Measurements from ENCODE around the gene SRPRB.
A peak's percentile ranks its signal among the peaks of the same experiment; 100 is the strongest.

The SRPRB gene

DNA sequence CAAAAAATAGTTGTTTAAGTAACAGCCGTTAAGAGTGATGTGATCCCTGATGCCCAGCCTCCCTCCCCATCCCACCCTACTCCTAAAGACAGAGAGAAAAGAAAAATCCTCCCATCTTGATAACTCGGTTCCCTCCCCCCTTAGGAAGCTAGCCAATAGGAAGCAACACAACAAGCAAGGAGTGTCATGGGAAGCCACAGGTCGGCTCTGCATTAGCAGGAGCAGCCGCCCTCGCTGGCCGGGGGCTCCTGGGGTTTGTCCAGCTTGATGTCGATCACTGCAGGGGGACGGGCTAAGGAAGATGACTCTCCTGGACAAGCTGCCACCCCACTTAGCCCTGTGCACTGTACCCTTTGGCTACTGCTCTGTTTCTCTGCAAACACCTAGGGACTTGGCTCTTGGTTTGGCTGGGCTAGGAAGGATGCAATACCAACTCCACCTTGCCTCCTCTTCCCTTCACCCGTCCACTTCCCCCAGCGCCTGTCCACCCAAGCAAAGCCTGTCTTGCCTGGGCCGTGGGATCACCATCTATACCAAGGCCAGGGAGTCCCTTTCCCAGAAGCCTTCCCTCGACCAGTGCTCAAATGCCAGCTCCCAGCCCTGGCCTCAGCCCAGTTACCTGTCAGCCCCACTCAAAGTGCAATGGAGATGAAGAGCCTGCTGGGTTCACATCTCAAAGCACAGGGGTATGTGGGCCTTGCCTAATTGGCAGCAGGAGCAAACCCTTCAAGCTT, 23.1 kb downstream of the SRPRB start:
- peak; percentile 6 for DNase-seq

DNA sequence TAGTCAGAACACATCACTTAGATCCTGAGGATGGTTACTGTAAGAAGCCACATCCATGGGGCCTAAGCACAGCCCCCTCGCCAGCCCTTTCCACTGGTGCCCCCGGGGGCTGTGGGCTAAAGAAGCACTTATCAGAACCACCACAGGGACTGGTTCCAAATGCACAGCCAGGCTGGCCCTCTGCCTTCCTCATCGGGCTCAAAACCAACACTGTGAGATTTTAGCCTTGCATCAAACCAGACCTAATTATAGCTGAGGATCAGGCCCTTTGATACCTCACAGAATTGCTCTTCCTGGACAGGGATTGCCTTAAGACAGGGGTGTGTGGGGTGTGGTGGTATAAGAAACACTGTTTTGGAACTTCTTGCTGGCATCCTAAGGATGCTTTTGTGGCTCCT, 23.7 kb downstream of the SRPRB start:
- no peak for DNase-seq

- DNase-seq, result no peak
Observed at GRCh38 chr3:133830071-133830470, 24.5 kb downstream of the SRPRB start.

DNA sequence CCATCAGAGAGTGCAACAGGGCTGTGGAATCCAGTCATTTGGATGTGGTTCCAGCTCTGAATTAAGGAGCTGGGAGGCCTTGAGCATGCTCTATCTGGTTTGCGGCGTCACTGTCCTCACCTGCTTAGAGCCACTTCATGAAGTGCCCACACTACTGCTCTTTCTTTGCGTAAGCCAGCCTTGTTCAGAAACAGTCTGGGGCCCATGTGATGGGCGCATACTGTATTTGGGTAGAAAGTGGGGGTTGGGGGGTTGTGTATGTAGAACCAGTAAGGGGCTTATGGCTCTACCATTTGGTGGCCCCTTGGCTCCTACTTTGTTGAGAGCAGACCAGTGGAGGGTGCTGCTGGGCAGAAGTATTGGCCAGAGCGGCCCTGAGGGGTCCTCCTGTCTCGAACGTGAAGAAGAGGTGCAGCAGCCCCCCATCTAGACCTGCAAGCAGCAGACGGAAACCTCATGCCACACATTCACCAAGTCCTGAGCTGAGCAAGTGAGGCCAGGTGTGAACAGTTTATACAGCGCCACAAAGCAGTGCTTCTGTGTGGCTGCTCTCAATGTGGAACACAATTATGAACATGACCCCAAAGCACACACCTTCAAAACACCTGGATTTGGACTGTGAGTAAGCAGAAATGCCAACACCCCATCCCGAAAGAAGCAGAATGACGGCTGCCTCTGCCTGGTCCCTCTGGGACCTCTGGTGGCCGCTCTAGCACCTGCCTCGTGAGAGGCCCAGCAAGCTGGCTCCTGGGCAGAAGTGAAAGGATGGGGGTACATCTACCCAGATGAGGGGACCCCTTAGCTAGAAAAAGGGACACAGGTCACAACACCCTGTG, 26.6 kb downstream of the SRPRB start:
- no peak for DNase-seq

GRCh38 chr3:133832802-133833144, 27.2 kb downstream of the SRPRB start:
- no peak for DNase-seq

DNA sequence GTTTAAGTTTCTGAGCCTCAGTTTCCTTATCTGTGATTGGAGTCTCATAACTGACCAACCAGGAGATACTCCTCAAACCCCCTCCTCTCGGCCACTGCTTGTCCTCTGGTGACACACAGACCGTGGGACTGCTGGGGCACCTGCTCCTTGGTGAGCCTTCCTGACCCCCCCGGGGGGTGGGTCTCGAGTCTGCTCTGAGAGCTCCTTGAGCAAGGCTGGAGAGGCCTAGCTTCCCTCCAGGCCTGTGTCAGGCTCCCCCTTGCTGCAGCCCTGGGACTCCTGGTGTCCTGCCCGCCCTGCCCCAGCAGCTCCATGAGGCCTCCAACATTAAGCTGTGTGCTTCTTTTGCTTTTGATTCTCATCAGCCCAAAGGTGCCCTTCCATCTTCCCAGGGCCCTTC, 27.7 kb downstream of the SRPRB start:
- no peak for DNase-seq

DNA sequence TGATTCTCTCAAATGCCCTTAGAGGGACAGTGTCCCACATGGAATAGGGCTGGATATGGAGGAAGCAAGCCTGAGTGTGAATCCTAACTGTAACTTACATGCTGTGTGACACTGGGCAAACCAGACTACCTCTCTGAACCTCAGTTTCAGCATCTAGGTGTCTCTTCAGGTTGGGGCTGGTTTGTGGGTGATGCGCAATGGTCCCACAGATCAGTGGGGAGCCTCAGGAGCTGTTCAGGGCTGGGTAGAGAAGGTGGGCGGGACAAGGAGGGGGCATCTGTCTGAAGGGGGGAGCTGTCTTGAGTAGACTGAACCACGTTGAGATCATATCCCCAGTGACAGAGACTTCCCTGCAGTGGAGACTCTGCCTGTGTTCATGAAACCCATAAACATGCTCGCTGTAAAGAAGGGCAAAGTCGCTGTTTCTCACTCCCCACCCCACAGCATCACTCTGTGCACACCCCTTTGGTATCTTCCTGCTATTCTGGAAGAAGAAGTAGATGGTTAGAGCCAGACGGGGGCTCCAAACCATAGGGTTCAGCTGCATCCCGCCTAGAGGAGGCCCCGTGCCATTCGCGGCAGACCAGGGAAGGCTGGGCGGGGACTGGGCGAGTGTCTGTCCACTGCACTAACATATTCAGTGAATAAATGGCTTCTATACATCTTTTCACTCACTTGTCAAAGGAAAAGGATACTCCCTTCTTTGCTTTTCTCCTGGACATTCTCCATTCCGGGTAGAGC, 28.4 kb downstream of the SRPRB start:
- DNase-seq, result no peak

- no peak for DNase-seq
Observed at GRCh38 chr3:133834621-133835417, 29.2 kb downstream of the SRPRB start.

- no peak for DNase-seq
Observed at GRCh38 chr3:133835418-133835743, 29.8 kb downstream of the SRPRB start.

GRCh38 chr3:133835961-133836360, 30.3 kb downstream of the SRPRB start:
- DNase-seq, result no peak

- no peak for DNase-seq
Observed at GRCh38 chr3:133836497-133837158, 31.0 kb downstream of the SRPRB start.

DNA sequence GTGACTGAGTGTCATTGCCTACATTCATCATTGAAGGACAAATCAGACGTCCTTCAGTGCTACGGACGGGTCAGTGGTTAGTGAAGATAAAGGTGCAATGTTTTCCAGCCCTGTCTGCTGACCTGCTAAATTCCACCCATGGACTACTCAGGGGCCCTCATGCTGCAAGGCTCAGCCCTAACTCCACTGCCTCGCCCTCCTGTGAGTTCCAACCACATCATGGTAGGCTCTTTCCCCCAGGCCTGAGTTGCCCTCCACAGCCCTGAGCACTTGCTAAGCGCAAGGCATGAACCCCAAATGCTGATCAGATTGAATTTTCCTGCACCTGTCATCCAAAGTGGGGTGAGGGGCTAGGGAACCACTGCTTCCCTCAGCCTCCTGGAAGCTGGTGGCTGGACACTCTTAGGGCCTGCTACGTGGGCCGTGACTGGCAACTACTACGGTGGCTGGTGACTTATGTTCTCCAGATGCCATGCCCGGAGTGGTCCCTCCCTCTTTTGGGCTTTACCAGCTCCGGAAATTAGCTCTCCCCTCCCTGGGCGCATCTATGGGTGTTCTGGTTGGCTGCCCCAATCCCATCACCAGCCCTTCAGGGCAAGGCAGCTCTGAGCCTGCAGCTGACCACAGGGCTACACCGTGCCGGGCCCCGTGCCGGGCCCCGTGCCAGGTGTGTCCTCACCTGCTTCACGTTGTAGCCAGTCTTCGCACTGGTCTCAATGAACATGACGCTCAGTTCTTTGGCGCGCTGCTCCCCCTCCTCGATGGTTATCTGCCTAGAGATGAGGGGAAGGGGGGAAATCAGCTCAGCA, 32.1 kb downstream of the SRPRB start:
- DNase-seq, result no peak

DNA sequence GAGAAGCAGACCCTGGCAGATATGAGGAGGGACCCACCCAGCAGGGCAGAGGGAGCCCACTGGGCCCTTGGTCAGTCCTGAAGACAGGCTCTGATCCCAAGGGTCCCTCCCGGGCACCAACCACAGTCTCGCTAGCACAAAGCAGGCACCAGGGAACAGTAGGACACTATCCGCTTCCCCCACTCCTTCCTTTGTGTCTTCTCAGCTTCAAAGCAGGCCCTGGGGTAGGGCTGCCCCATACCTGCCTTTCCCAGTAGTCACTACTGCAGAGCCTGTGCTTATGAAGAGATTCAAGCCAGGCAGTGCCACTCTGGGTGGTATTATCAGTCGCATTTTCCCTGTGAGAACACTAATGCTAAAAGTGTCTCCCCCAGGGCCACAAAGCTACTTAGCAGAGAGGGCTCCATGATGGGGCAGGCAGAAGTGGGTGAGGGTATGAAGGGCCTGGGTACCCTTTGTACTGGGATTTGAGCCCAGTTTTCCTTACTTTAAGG, 32.7 kb downstream of the SRPRB start:
- no peak for DNase-seq

DNA sequence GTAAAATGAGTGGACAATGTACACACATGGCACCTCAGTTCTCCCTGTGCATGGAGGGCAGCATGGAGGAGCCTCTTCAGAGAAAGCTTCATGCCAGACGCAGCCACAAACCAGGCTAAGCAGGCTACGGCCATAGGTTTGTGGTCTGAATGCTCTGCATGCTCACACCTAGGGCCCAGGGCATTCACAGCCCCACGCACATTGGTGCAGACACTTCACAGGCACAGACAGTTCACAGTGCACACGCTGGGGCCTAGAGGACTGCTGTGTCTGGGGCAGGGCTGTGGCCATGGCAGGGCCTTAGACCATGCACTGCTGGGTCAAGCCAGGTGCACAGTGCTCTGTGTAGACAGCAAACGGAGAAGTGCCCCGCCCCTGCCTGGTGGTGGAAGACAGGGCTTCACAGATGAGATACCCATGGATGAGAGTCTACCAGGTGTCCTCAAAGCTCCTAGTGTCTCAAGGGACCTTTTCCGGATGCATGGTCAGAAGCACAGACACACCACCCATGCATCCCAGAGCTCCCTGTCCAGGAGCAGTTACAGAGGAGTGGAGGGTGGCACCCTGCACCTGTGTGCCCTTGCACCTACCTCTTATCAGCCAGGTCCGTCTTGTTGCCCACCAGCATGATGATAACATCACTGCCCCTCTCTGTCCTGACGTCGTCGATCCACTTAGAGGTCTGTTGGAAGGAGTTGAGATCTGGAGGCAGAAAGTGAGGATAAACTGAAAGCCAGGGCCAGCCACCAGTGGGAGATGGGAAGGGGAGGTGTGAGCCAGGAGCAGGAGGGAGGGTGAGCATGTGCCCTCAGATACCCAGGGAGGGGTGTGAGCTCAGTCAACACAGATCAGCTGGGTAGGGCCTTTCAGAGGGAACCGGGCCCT, 33.5 kb downstream of the SRPRB start:
- DNase-seq, result no peak

- no peak for DNase-seq
Observed at GRCh38 chr3:133840055-133840737, 34.6 kb downstream of the SRPRB start.

- DNase-seq, result no peak
Observed at GRCh38 chr3:133840767-133841166, 35.2 kb downstream of the SRPRB start.

DNA sequence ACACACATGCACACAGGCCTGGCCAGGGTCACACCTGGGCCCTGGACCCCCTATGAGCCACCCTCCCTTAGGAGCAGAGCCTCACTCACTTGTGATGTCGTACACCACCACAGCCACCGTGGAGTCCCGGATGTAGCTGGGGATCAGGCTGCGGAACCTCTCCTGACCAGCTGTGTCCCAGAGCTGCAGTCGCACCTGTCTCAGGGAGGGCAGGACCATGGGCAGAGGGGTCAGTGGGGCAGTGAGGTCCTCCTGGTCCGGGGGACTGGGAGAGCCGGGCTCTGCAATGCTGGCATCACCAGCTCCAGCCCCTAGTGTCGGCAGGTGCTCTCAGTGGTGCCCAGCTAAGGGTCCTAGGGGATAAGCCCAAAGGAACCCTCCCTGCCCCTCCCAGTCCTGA, 35.6 kb downstream of the SRPRB start:
- no peak for DNase-seq

- DNase-seq, result no peak
Observed at GRCh38 chr3:133842158-133842557, 36.5 kb downstream of the SRPRB start.

DNA sequence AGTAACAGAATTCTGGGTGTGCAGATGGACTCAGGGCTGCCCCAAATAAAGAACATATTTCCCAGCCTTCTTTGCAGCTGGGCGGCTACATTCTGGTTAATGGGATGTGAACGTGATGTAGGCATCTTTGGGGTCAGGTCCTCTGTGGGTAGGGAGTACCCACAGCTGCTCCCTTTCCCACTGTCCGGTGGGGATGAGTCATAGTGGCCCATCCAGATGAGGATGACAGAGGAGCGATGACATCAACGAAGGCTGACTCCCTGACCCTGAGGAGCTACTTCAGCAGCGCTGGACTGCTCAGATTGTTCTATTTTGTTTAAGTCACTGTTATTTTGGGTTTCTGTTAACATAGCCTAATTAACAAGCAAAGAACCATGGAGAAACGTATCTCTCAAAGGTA, 38.0 kb downstream of the SRPRB start:
- DNase-seq, result no peak

DNA sequence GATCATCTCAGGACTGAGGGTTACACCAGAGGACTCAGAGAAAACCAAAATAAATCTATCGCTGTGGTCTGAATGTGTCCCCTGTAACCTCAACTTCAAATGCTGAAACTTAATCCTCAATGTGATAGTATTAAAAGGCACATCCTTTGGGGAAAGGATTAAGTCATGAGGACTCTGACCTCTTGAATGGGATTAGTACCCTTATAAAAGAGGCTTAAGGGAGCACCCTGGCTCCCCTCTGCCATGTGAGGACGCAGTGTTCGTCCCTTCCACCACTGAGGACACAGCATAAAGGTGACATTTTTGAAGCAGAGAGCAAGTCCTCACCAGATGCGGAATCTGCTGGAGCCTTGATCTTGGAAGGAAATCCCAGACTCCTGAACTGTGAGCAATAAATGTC, 39.5 kb downstream of the SRPRB start:
- no peak for DNase-seq
